CD4-positive, alpha-beta T cell treated with Interleukin-10 for 1 hour (primary cell): Measurements from ENCODE around the gene CRISPLD2.

ENCODE experiments used
- DNase-seq: peaks from one replicate; pipeline ENCODE4 v3.0.0-alpha.2; 2020

CRISPLD2 gene

GRCh38 chr16:84917492-84917891, 97.7 kb downstream of the CRISPLD2 start:
- DNase-seq, result no peak

- DNase-seq, result no peak
These were observed 98.5 kb downstream of the CRISPLD2 start for GRCh38 chr16:84918006-84918909.

- no peak for DNase-seq
These were observed 99.5 kb downstream of the CRISPLD2 start for GRCh38 chr16:84919269-84919668.

- DNase-seq, result no peak
These were observed 99.9 kb downstream of the CRISPLD2 start for GRCh38 chr16:84919708-84920107.

- DNase-seq, result no peak
These were observed 100.5 kb downstream of the CRISPLD2 start for GRCh38 chr16:84920333-84920732.

- DNase-seq, result no peak
These were observed 102.8 kb downstream of the CRISPLD2 start for GRCh38 chr16:84922351-84923120.

- no peak for DNase-seq
These were observed 104.7 kb downstream of the CRISPLD2 start for GRCh38 chr16:84924331-84925091.

GRCh38 chr16:84925092-84925772, 105.4 kb downstream of the CRISPLD2 start:
- DNase-seq, result peak; percentile 58

- no peak for DNase-seq
These were observed 106.1 kb downstream of the CRISPLD2 start for GRCh38 chr16:84925773-84926372.

GRCh38 chr16:84926462-84926861, 106.7 kb downstream of the CRISPLD2 start:
- no peak for DNase-seq

GRCh38 chr16:84927621-84928591, 108.1 kb downstream of the CRISPLD2 start:
- no peak for DNase-seq

GRCh38 chr16:84928679-84929420, 109.1 kb downstream of the CRISPLD2 start:
- DNase-seq, result no peak

GRCh38 chr16:84929421-84930297, 109.9 kb downstream of the CRISPLD2 start:
- no peak for DNase-seq

- peak; percentile 15 for DNase-seq
These were observed 110.7 kb downstream of the CRISPLD2 start for GRCh38 chr16:84930298-84931106.

- no peak for DNase-seq
These were observed 111.3 kb downstream of the CRISPLD2 start for GRCh38 chr16:84931107-84931494.

GRCh38 chr16:84931506-84931905, 111.7 kb downstream of the CRISPLD2 start:
- DNase-seq, result no peak

- no peak for DNase-seq
These were observed 112.9 kb downstream of the CRISPLD2 start for GRCh38 chr16:84932681-84933080.
